ENCODE measurements around the gene TPST2.
"Not testable (repeated sequence)": the region's sequence is repeated elsewhere in the genome, so short reads cannot be mapped to it uniquely, and the experiment has no call there.

The TPST2 gene

GRCh38 chr22:26620197-26620596 is 30.3 kb upstream of the TPST2 start:
- Histone ChIP-seq H3K36me3 (ENCODE audit: control insufficient read depth, insufficient read depth, low read length) (no peaks in the 10 kb centered on the region), H3K27ac (ENCODE audit: low read depth, low read length, severe bottlenecking) (no peak overlapping the region), H3K4me3 (ENCODE audit: extremely low read depth, insufficient read depth, low read length, poor library complexity, severe bottlenecking) (no peak overlapping the region), H3K9me3 (ENCODE audit: control insufficient read depth, low read length) (no peaks in the 10 kb centered on the region), H3K4me1 (ENCODE audit: control insufficient read depth, insufficient read depth, low read length, poor library complexity, severe bottlenecking) (peaks cover 22% of the 10 kb centered on the region)
- WGBS, 2 experiments (ENCODE audit: insufficient coverage in 2 of 2), result 80 to 100% methylated on average over 1 of the region's 2 CpGs

GRCh38 chr22:26619510-26619909 is 29.6 kb upstream of the TPST2 start:
- H3K4me3 ChIP-seq (ENCODE audit: extremely low read depth, insufficient read depth, low read length, poor library complexity, severe bottlenecking), result no peak overlapping the region
- no peak overlapping the region for H3K27ac ChIP-seq (ENCODE audit: low read depth, low read length, severe bottlenecking)
- H3K36me3 ChIP-seq (ENCODE audit: control insufficient read depth, insufficient read depth, low read length), result no peaks in the 10 kb centered on the region
- peaks cover 22% of the 10 kb centered on the region for H3K4me1 ChIP-seq (ENCODE audit: control insufficient read depth, insufficient read depth, low read length, poor library complexity, severe bottlenecking)
- no peaks in the 10 kb centered on the region for H3K9me3 ChIP-seq (ENCODE audit: control insufficient read depth, low read length)
- 80 to 90% methylated on average over 2 to 3 of the region's 6 CpGs for WGBS, 2 experiments (ENCODE audit: insufficient coverage in 2 of 2)

- Histone ChIP-seq H3K36me3 (ENCODE audit: control insufficient read depth, insufficient read depth, low read length) (no peaks in the 10 kb centered on the region), H3K4me3 (ENCODE audit: extremely low read depth, insufficient read depth, low read length, poor library complexity, severe bottlenecking) (no peak overlapping the region), H3K4me1 (ENCODE audit: control insufficient read depth, insufficient read depth, low read length, poor library complexity, severe bottlenecking) (peaks cover 22% of the 10 kb centered on the region), H3K27ac (ENCODE audit: low read depth, low read length, severe bottlenecking) (no peak overlapping the region), H3K9me3 (ENCODE audit: control insufficient read depth, low read length) (no peaks in the 10 kb centered on the region)
- 94 to 100% methylated on average over 3 to 5 of the region's 8 CpGs for WGBS, 2 experiments (ENCODE audit: insufficient coverage in 2 of 2)
Observed at GRCh38 chr22:26618455-26618854, 28.5 kb upstream of the TPST2 start.

- Histone ChIP-seq H3K9me3 (ENCODE audit: control insufficient read depth, low read length) (no peaks in the 10 kb centered on the region), H3K27ac (ENCODE audit: low read depth, low read length, severe bottlenecking) (peak within 1 kb of the TSS; percentile 31), H3K4me1 (ENCODE audit: control insufficient read depth, insufficient read depth, low read length, poor library complexity, severe bottlenecking) (peaks cover 22% of the 10 kb centered on the region), H3K36me3 (ENCODE audit: control insufficient read depth, insufficient read depth, low read length) (no peaks in the 10 kb centered on the region), H3K4me3 (ENCODE audit: extremely low read depth, insufficient read depth, low read length, poor library complexity, severe bottlenecking) (no peak within 1 kb of the TSS)
- 43 to 64% methylated on average over 4 to 5 of the region's 7 CpGs for WGBS, 2 experiments (ENCODE audit: insufficient coverage in 2 of 2)
Observed at GRCh38 chr22:26617271-26618199, 27.6 kb upstream of the TPST2 start, which contains the start of gene CRYBB1. CRYBB1 (minus strand) TSS chr22:26618027; CDS start chr22:26616319, 1,708 bp downstream.

GRCh38 chr22:26616650-26617049 is 26.7 kb upstream of the TPST2 start:
- Histone ChIP-seq H3K27ac (ENCODE audit: low read depth, low read length, severe bottlenecking) (no peak overlapping the region), H3K36me3 (ENCODE audit: control insufficient read depth, insufficient read depth, low read length) (no peaks in the 10 kb centered on the region), H3K9me3 (ENCODE audit: control insufficient read depth, low read length) (no peaks in the 10 kb centered on the region), H3K4me3 (ENCODE audit: extremely low read depth, insufficient read depth, low read length, poor library complexity, severe bottlenecking) (no peak overlapping the region), H3K4me1 (ENCODE audit: control insufficient read depth, insufficient read depth, low read length, poor library complexity, severe bottlenecking) (peaks cover 22% of the 10 kb centered on the region)
- WGBS, 2 experiments (ENCODE audit: insufficient coverage in 2 of 2), result 20% methylated on average over 1 of the region's 2 CpGs; no CpG with 5 or more reads in 1 of the 2 experiments

- H3K36me3 ChIP-seq (ENCODE audit: control insufficient read depth, insufficient read depth, low read length), result no peaks in the 10 kb centered on the region
- H3K4me3 ChIP-seq (ENCODE audit: extremely low read depth, insufficient read depth, low read length, poor library complexity, severe bottlenecking), result no peak overlapping the region
- H3K4me1 ChIP-seq (ENCODE audit: control insufficient read depth, insufficient read depth, low read length, poor library complexity, severe bottlenecking), result peaks cover 22% of the 10 kb centered on the region
- 87 to 91% methylated on average over 10 of the region's 11 CpGs for WGBS, 2 experiments (ENCODE audit: insufficient coverage in 2 of 2)
- no peak overlapping the region for H3K27ac ChIP-seq (ENCODE audit: low read depth, low read length, severe bottlenecking)
- no peaks in the 10 kb centered on the region for H3K9me3 ChIP-seq (ENCODE audit: control insufficient read depth, low read length)
Observed at GRCh38 chr22:26615830-26616435, 26.0 kb upstream of the TPST2 start.

GRCh38 chr22:26615149-26615548 is 25.2 kb upstream of the TPST2 start:
- 50 to 53% methylated on average over 2 of the region's 5 CpGs for WGBS, 2 experiments (ENCODE audit: insufficient coverage in 2 of 2)
- Histone ChIP-seq H3K4me3 (ENCODE audit: extremely low read depth, insufficient read depth, low read length, poor library complexity, severe bottlenecking) (no peak overlapping the region), H3K27ac (ENCODE audit: low read depth, low read length, severe bottlenecking) (no peak overlapping the region), H3K9me3 (ENCODE audit: control insufficient read depth, low read length) (no peaks in the 10 kb centered on the region), H3K36me3 (ENCODE audit: control insufficient read depth, insufficient read depth, low read length) (no peaks in the 10 kb centered on the region), H3K4me1 (ENCODE audit: control insufficient read depth, insufficient read depth, low read length, poor library complexity, severe bottlenecking) (peaks cover 22% of the 10 kb centered on the region)

GRCh38 chr22:26614322-26614721 is 24.4 kb upstream of the TPST2 start:
- Histone ChIP-seq H3K36me3 (ENCODE audit: control insufficient read depth, insufficient read depth, low read length) (no peaks in the 10 kb centered on the region), H3K4me3 (ENCODE audit: extremely low read depth, insufficient read depth, low read length, poor library complexity, severe bottlenecking) (no peak overlapping the region), H3K27ac (ENCODE audit: low read depth, low read length, severe bottlenecking) (no peak overlapping the region), H3K9me3 (ENCODE audit: control insufficient read depth, low read length) (no peaks in the 10 kb centered on the region), H3K4me1 (ENCODE audit: control insufficient read depth, insufficient read depth, low read length, poor library complexity, severe bottlenecking) (peaks cover 22% of the 10 kb centered on the region)
- WGBS, 2 experiments (ENCODE audit: insufficient coverage in 2 of 2), result 33 to 35% methylated on average over 8 of the region's 14 CpGs

GRCh38 chr22:26613753-26614152 is 23.8 kb upstream of the TPST2 start:
- 12 to 18% methylated on average over 6 to 7 of the region's 10 CpGs for WGBS, 2 experiments (ENCODE audit: insufficient coverage in 2 of 2)
- not testable (repeated sequence) for H3K36me3 ChIP-seq (ENCODE audit: control insufficient read depth, insufficient read depth, low read length); H3K9me3 ChIP-seq (ENCODE audit: control insufficient read depth, low read length); H3K27ac ChIP-seq (ENCODE audit: low read depth, low read length, severe bottlenecking); H3K4me3 ChIP-seq (ENCODE audit: extremely low read depth, insufficient read depth, low read length, poor library complexity, severe bottlenecking)
- H3K4me1 ChIP-seq (ENCODE audit: control insufficient read depth, insufficient read depth, low read length, poor library complexity, severe bottlenecking), result peaks cover 22% of the 10 kb centered on the region

- 78 to 86% methylated on average over 4 of the region's 4 CpGs for WGBS, 2 experiments (ENCODE audit: insufficient coverage in 2 of 2)
- Histone ChIP-seq H3K9me3 (ENCODE audit: control insufficient read depth, low read length) (no peaks in the 10 kb centered on the region), H3K36me3 (ENCODE audit: control insufficient read depth, insufficient read depth, low read length) (no peaks in the 10 kb centered on the region), H3K4me1 (ENCODE audit: control insufficient read depth, insufficient read depth, low read length, poor library complexity, severe bottlenecking) (peaks cover 17% of the 10 kb centered on the region), H3K4me3 (ENCODE audit: extremely low read depth, insufficient read depth, low read length, poor library complexity, severe bottlenecking) (no peak overlapping the region), H3K27ac (ENCODE audit: low read depth, low read length, severe bottlenecking) (no peak overlapping the region)
Observed at GRCh38 chr22:26612652-26613051, 22.7 kb upstream of the TPST2 start.

- Histone ChIP-seq H3K4me1 (ENCODE audit: control insufficient read depth, insufficient read depth, low read length, poor library complexity, severe bottlenecking) (peaks cover under 1% of the 10 kb centered on the region), H3K36me3 (ENCODE audit: control insufficient read depth, insufficient read depth, low read length) (no peaks in the 10 kb centered on the region), H3K4me3 (ENCODE audit: extremely low read depth, insufficient read depth, low read length, poor library complexity, severe bottlenecking) (no peak overlapping the region), H3K9me3 (ENCODE audit: control insufficient read depth, low read length) (no peaks in the 10 kb centered on the region), H3K27ac (ENCODE audit: low read depth, low read length, severe bottlenecking) (no peak overlapping the region)
- WGBS, 2 experiments (ENCODE audit: insufficient coverage in 2 of 2), result 95 to 100% methylated on average over 1 to 2 of the region's 2 CpGs
Observed at GRCh38 chr22:26610996-26611395, 21.1 kb upstream of the TPST2 start.
